Uterus (tissue), 2 donors: Measurements from ENCODE around the gene TSPAN13.

Experiments used
- CTCF ChIP-seq, 4 experiments: fragments of 200-600 bp in 2 of 4; fragments of 450-650 bp in 2 of 4; sonication (generic) in 2 of 4; IDR thresholded peaks; one replicate each; pipeline ENCODE4 v1.5.1; 2016 to 2019; ENCODE audit warnings: antibody characterized with exemption in 4 of 4, mild to moderate bottlenecking in 2 of 4, moderate library complexity in 1 of 4
- POLR2A ChIP-seq, 2 donors: fragments of 450-650 bp; IDR thresholded peaks; one replicate each; pipeline ENCODE4 v1.6.1; 2016; ENCODE audit warnings: antibody characterized with exemption in 2 of 2, mild to moderate bottlenecking in 1 of 2, moderate library complexity in 1 of 2

DNA sequence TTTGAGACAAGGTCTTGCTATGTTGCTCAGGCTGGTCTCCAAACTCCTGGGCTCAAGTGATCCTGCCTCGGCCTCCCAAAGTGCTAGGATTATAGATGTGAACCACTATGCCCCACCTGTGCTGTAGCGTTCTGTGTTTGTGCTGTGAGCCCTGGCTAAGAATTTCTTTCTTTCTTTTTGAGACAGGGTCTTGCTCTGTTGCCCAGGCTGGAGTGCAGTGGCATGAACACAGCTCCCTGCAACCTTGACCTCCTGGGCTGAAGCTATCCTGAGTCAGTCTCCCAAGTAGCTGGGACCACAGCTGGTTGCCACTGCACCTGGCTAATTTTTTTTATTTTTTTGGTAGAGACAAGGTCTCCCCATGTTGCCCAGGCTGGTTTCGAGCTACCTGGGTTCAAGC is 11.4 kb downstream of the TSPAN13 start:
- TF ChIP-seq CTCF (IDR thresholded peaks at IDR 0.05) (no peak), POLR2A (IDR thresholded peaks at IDR 0.05) (no peak)
